ENCODE data around the gene DNAJA2.

The DNAJA2 gene

DNA sequence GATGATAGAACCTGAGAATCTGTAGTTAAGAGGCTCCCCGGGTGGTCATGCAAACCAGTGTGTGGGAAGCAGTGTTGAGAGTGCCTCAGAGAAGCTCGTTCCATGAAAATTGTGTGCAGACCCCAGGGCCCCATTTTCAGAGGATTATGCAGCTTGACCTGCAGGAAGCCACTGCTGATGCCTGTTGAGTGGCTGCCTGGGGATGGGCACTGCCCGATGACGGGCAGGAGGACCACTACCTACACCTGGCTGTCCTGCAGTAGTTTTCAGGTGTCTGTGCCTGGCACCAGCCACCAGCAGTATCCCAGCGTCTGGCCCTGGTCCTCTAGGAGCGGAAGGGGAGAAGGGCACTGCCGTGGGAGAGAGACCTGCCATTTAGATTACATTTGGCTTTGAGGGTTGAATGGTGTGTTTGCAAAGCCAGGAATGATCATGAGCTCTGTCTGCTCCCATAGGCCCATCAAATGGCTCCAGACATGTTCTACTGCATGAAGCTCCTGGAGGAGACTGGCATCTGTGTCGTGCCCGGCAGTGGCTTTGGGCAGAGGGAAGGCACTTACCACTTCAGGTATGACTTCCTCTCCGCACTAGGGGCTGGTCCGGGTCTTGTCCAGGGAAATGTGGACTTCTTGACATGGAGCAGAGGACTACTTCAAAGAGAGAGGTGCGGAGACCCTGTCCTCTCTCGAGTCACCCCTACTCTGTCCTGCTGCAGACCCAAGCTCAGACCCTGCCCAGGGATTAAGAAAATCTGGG is 46.8 kb downstream of the DNAJA2 start:
- DNase-seq (ENCODE audit: low read depth in 3 of 3): no peak

GRCh38 chr16:46924402-46924801 is 49.1 kb downstream of the DNAJA2 start:
- no peak for DNase-seq (ENCODE audit: low read depth in 3 of 3)

DNA sequence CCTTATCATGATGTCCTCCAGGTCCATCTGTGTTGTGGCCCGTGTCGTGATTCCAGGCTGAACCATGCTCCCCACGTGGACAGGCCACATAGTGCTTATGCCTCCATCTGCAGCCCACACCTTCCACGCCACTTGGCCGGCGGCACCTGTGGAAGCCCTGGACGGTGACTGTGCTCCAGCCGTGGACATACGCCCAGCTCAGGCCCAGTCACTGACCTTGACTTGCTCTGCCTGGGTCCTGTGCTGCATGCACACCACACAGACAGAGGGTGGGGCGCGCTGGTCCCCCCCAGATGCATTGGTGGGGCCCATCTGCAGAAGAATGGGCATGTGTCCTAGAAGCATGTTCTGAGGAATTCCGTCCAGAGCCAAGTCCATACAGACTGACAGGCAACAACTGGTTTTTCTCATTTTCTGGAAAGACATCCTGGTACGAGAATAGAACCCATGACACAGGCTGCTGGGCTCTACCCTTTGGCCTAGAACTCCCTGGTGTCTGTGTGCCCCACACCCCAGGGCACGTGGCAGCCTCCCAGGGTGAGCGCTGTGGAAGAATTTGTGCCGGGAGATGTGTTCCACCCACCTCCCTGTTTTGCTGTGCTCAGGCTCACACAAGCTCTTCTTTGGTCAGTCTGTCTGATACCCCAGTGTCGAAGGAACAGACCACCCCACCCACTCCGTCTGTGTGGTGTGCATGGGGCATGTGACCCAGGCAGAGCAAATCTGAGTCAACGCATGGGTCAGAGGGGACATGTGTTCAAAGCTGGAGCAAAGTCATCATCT is 49.8 kb downstream of the DNAJA2 start:
- DNase-seq (ENCODE audit: low read depth in 3 of 3): no peak

DNA sequence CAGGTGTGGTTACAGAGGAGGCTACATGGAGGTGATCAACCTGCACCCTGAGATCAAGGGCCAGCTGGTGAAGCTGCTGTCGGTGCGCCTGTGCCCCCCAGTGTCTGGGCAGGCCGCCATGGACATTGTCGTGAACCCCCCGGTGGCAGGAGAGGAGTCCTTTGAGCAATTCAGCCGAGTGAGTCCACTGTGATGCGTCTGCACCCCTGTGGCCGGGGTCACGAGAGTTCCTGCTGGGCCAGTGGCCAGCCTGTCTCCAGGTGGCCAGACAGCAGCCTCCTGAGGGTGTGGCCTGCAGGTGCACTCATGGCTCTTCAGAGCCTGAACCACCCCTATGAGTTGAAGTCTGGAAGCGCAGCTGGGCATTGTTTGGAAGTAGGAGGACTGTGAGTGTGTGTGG is 51.2 kb downstream of the DNAJA2 start:
- no peak for DNase-seq (ENCODE audit: low read depth in 3 of 3)

GRCh38 chr16:46920402-46921068 is 52.9 kb downstream of the DNAJA2 start:
- no peak for DNase-seq (ENCODE audit: low read depth in 3 of 3)

GRCh38 chr16:46918905-46919792 is 54.3 kb downstream of the DNAJA2 start:
- DNase-seq (ENCODE audit: low read depth in 3 of 3): no peak

GRCh38 chr16:46918400-46918799 is 55.1 kb downstream of the DNAJA2 start:
- no peak for DNase-seq (ENCODE audit: low read depth in 3 of 3)

DNA sequence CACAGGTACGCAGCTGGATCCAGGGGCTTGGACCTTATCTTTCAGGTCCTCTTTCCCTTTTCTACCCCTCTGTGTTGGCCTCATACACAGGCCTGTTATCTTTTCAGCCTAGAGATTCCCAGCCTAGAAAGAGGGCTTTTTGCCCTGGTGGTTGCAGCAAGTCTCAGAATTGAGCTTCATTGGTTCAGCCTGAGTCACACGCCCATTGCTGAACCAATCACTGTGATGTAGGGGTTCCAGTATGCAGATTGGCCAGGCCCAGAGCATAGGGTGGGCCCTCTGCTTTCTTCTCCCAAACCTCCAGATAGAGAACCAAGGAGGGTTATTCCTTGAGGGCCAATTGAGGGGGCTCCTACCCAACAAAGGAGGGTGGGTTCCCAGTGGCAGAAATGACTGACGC is 56.5 kb downstream of the DNAJA2 start:
- no peak for DNase-seq (ENCODE audit: low read depth in 3 of 3)

GRCh38 chr16:46915483-46916025 is 57.9 kb downstream of the DNAJA2 start:
- DNase-seq (ENCODE audit: low read depth in 3 of 3): no peak

DNA sequence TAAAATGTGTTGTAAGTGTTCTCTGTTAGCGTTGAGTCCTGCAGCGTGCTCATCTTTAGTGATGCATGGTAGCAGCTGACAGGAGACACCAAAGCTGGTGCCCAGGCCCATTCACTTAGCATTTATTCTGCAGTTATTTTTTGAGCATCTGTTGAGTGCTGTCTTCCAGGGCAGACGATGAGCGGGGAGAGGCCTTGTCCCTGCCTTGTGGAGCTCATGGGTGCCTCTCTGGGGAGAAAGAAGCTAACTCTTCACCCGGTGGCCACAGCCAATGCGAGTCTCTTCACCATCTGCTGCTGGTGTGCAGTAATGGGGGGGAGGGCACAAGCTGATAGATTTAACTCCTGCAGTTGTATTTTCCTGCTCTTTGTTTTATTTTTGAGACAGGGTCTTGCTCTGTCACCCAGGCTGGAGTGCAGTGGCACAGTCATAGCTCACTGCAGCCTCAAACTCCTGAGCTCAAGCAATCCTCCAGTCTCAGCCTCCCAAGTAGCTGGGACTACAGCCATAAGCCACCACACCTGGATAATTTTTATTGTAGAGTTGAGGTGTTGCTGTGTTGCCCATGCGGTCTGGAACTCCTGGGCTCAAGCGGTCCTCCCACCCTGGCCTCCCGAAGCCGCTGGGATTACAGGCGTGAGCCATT is 58.8 kb downstream of the DNAJA2 start:
- DNase-seq (ENCODE audit: low read depth in 3 of 3): no peak

GRCh38 chr16:46911650-46912049 is 61.8 kb downstream of the DNAJA2 start:
- DNase-seq (ENCODE audit: low read depth in 3 of 3): no peak

DNA sequence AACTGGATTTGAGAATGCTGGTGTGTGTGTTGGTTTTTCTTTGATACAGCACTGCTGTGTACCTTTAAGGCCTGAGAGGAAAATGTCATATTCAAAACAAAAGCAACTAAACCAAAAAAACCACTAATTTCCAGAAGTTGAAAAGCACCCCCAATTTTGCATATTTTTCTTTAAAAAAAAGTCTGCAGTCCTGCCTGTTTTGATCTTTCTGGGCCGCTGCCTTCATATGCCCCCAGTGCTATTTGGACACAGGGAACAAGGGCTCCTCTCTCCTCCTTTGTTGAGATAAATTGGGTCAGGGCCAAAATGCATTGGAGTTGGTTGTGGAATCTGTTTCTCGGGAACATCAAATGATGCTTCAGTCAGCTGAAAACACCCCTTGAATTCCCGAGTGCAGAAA is 62.4 kb downstream of the DNAJA2 start:
- DNase-seq (ENCODE audit: low read depth in 3 of 3): no peak

GRCh38 chr16:46908540-46909372 is 64.7 kb downstream of the DNAJA2 start:
- peak; percentile 22 to 39 (median 34) for DNase-seq (ENCODE audit: low read depth in 3 of 3)

DNA sequence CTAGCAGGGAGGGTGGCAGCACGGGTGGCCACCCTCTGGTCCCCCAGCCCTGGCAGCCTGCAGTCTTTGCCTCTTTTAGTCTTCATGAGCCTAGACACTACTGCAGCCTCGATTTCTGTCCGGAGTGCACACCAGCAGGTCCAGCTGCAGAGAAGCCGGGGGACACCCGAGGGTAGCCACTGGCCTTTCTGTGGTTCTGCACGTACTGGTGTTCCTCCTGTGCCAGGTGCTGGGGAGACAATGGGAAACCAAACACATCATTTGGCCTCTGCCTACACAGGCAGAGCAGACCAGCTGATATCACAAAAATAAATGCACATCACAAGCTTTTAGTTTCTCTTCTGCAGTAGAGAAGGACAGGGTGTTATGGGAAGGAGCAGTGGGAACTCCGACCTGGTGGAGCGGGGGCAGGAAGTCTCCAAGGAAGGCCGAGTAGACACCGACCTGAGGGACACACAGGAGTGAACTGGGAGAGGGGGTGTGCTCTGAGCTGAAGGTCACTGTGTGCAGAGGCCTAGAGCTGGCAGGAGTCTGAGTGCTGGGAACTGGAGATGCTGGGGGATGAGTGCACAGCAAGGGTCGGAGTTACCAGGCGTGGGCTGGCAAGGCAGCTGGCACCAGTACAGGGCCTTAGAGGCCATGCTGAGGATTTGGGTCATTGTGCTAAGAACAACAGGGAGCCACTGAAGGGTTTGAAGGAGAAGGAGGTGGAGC is 66.3 kb downstream of the DNAJA2 start:
- DNase-seq (ENCODE audit: low read depth in 3 of 3): no peak

DNA sequence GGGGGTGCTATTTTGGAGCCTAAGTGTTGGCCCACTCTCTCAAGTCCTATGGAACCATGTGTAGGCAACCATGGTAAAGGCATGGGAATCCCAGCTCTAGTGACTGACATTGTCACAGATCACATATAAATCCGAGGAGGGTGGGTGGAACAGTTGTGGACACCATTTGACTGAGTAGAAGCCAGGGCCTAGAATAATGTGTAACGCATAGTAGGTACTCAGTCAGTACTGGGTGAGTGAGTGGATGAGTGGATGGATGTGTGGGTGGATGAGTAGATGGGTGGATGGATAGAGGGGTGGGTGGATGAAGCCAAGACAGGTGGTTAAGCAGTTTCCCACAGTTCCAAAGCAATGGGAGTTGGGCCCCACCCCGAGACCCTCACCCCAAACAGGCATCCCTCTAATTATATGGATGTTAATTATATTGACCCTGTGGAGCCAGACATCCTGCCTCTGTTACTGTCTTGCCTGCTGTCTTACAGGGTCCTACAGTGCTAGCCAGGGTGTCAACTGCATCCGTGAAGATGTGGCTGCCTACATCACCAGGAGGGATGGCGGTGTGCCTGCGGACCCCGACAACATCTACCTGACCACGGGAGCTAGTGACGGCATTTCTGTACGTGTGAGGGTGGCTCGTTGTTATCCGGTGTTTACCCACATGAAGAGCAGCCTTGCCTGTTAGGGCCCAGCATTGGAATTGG is 67.0 kb downstream of the DNAJA2 start:
- no peak for DNase-seq (ENCODE audit: low read depth in 3 of 3)

All from stimulated activated CD4-positive, alpha-beta T cell treated with anti-CD3 and anti-CD28 coated beads, TNF-alpha, amount 100 ng/mL, for 4 hours (primary cell).